Mesothelial cell of epicardium (in vitro differentiated cells): ENCODE measurements around the gene CLIP3. TPM values are rescaled to one million over a fixed set of nuclear protein-coding genes. Genes with fewer than 3 reads are reported as not detected.

Experiments used
- DNase-seq, 2 experiments: peaks; one replicate each; pipeline ENCODE4 v3.0.0; 2021; ENCODE audit warnings: low spot score in 2 of 2; ENCODE audit not compliant: unreplicated experiment in 2 of 2
- H3K27ac Mint-ChIP-seq: 2 replicates; pipeline ENCODE4 v1.8.0; 2021; ENCODE audit warnings: mixed read lengths
- H3K27me3 Mint-ChIP-seq: 2 replicates; pipeline ENCODE4 v1.8.0; 2021; ENCODE audit warnings: low read depth, mixed read lengths
- H3K36me3 Mint-ChIP-seq: 2 replicates; pipeline ENCODE4 v1.8.0; 2021; ENCODE audit warnings: mixed read lengths
- H3K4me1 Mint-ChIP-seq: 2 replicates; pipeline ENCODE4 v1.8.0; 2021; ENCODE audit warnings: mixed read lengths
- H3K4me3 Mint-ChIP-seq: 2 replicates; pipeline ENCODE4 v1.8.0; 2021; ENCODE audit warnings: mild to moderate bottlenecking, moderate library complexity, mixed read lengths
- H3K9me3 Mint-ChIP-seq: 2 replicates; pipeline ENCODE4 v1.8.0; 2021; ENCODE audit warnings: mixed read lengths
- total RNA-seq: library from RNA; stranded (reverse); gene quantifications from 3 replicates; pipeline ENCODE4 v1.2.1, GENCODE V29; 2021
- TF ChIP-seq, protein P1 (sequence below): fragments of 200-600 bp; sonication (generic); IDR thresholded peaks from one replicate; pipeline ENCODE4 v1.5.0; 2021; ENCODE audit warnings: antibody characterized with exemption; ENCODE audit not compliant: unreplicated experiment

CLIP3 gene
- total RNA-seq, 1 donor from 2014 or later = 59.0 TPM

DNA sequence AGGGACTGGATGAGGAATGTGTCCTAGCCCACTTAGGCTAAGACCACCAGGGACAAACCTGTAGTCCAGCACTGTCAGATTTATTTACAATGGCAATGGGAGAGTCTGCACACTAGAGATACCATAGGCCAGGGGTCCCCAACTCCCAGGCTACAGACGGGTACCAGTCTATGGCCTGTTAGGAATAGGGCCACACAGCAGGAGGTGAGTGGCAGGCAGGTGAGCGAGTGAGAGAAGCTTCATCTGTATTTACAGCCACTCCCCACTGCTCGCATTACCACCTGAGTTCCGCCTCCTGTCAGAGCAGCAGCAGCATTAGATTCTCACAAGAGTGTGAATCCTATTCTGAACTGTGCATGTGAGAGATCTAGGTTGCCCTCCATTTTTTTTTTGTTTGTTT is 19.0 kb upstream of the CLIP3 start:
- TF ChIP-seq, protein P1, sequence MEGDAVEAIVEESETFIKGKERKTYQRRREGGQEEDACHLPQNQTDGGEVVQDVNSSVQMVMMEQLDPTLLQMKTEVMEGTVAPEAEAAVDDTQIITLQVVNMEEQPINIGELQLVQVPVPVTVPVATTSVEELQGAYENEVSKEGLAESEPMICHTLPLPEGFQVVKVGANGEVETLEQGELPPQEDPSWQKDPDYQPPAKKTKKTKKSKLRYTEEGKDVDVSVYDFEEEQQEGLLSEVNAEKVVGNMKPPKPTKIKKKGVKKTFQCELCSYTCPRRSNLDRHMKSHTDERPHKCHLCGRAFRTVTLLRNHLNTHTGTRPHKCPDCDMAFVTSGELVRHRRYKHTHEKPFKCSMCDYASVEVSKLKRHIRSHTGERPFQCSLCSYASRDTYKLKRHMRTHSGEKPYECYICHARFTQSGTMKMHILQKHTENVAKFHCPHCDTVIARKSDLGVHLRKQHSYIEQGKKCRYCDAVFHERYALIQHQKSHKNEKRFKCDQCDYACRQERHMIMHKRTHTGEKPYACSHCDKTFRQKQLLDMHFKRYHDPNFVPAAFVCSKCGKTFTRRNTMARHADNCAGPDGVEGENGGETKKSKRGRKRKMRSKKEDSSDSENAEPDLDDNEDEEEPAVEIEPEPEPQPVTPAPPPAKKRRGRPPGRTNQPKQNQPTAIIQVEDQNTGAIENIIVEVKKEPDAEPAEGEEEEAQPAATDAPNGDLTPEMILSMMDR = no peak
- H3K27me3 Mint-ChIP-seq = no peaks in the 10 kb centered on the region
- H3K9me3 Mint-ChIP-seq = no peaks in the 10 kb centered on the region
- no peak for DNase-seq
- H3K36me3 Mint-ChIP-seq = peaks cover 4% of the 10 kb centered on the region
- peaks cover 23% of the 10 kb centered on the region for H3K4me1 Mint-ChIP-seq
- peak overlapping the region; percentile 74 for H3K27ac Mint-ChIP-seq
- H3K4me3 Mint-ChIP-seq = peak overlapping the region; percentile 41

DNA sequence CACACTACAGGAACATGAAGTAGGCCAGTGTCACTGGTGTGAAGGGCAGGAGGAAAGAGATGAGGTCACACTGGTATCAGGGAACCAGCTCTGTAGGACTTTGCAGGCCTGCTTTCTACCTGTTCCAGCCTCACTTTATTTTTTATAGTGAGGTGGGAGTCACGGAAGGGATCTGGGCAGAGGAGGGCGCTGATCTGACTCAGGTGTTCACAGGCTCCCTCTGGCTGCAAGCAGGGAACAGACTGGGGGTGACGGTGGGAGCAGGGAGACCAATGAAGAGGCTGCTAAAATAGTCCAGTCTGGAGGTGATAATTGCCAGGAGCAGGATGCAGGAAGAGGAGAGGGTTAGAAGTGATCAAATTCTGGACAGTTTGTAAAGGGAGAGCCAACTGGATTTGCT is 18.6 kb upstream of the CLIP3 start:
- TF ChIP-seq, protein P1 = no peak
- no peak for DNase-seq
- peaks cover 6% of the 10 kb centered on the region for H3K36me3 Mint-ChIP-seq
- H3K27ac Mint-ChIP-seq = peak overlapping the region; percentile 74
- peaks cover under 1% of the 10 kb centered on the region for H3K9me3 Mint-ChIP-seq
- H3K4me1 Mint-ChIP-seq = peaks cover 21% of the 10 kb centered on the region
- H3K4me3 Mint-ChIP-seq = peak overlapping the region; percentile 41
- no peaks in the 10 kb centered on the region for H3K27me3 Mint-ChIP-seq

DNA sequence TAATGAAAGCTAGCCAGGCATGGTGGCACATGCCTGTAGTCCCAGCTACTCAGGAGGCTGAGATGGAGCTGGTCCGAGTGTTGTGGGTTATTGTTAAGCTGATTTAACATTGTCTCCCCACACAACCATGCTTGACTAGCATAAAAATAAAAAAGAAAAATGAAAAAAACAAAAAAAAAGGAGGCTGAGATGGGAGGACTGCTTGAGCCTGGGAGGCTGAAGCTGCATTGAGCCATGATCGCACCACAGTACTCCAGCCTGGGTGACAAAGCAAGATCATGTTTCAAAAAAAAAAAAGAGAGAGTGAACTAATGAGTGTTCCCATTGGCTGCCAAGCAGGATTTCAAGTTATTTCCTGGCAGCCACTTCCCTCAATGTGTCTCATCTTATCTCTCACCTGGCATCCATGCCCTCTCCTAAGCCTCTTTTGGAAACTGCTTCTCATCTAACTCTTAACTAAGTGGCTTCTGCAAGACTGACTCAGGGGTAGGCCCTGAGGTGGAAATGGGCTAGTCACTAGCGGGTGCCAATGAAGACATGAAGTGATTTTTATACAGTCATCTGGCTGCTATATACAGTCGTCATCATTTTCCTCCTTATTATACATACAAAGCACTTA is 16.5 kb upstream of the CLIP3 start:
- H3K9me3 Mint-ChIP-seq = peaks cover 6% of the 10 kb centered on the region
- TF ChIP-seq, protein P1 = no peak
- H3K4me1 Mint-ChIP-seq = peaks cover 12% of the 10 kb centered on the region
- H3K27ac Mint-ChIP-seq = no peak overlapping the region
- no peak for DNase-seq
- H3K4me3 Mint-ChIP-seq = no peak overlapping the region
- H3K36me3 Mint-ChIP-seq = peaks cover 14% of the 10 kb centered on the region
- H3K27me3 Mint-ChIP-seq = no peaks in the 10 kb centered on the region

DNA sequence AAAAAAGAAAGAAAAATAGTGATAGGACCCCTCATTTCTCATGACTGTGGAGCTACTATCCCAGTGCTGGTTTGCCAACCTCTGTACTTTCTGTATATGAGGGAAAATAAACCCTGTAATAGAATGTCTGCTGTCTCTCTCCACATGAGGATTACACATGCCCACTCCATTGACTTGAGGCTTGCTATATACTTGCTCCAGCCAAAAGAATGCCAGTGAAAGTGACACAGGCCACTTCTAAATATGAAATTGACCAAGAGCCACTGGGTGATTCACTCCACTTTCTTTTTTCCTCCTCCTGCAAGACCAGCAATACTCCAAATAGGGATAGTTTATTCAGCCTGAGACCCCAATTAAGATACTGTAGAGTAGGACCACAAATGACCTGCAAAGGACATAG is 15.2 kb upstream of the CLIP3 start:
- Mint-ChIP-seq H3K4me3 (no peak overlapping the region), H3K36me3 (peaks cover 14% of the 10 kb centered on the region), H3K27me3 (no peaks in the 10 kb centered on the region), H3K9me3 (peaks cover 6% of the 10 kb centered on the region), H3K27ac (no peak overlapping the region), H3K4me1 (peaks cover 10% of the 10 kb centered on the region)
- TF ChIP-seq, protein P1 = no peak
- DNase-seq = no peak

DNA sequence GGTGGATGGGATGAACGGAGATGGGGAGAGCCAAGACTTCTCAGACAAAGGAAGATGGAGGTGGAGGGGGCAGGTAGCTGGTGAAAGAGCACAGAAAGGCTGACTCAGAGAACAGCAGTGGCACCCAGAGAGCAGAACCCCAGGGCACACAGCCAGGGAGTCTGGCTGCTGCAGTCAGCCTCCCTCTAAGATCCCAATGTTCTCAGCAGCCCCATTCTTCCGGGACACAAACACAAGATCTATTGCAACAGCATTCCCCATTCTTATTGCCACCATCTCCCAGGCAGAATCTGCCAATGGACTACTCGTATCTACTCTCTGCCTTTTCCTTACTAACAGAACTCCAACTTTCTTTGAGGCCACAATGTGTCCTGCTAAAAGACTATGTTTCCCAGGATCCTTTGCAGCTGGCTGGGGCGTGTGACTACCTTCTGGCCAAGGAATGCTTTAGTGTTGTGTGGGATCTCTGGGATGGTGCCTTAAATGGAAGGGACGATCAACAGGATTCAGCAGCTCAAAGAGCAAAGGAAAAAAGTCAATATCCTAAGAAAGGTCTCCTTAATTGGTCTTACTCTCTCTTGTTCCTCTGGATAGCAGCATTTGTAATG is 13.9 kb upstream of the CLIP3 start:
- DNase-seq = no peak
- Mint-ChIP-seq H3K27me3 (no peaks in the 10 kb centered on the region), H3K36me3 (peaks cover 14% of the 10 kb centered on the region), H3K27ac (no peak overlapping the region), H3K4me3 (no peak overlapping the region), H3K9me3 (peaks cover 6% of the 10 kb centered on the region), H3K4me1 (peaks cover 19% of the 10 kb centered on the region)
- TF ChIP-seq, protein P1 = no peak
